Lower lobe of right lung (tissue), 2 donors: ENCODE data around the gene TTC31. TPM values are rescaled to one million over a fixed set of nuclear protein-coding genes. Genes with fewer than 3 reads are reported as not detected.

Source experiments
- ATAC-seq, 2 donors: fragments of 200-7000 bp; cut with Tn5 transposase; one replicate each; pipeline ENCODE4 v1.9.1; 2020 to 2022; ENCODE audit warnings: mild to moderate bottlenecking in 2 of 2, moderate library complexity in 2 of 2
- DNase-seq: peaks from one replicate; pipeline ENCODE4 v3.0.0-alpha.2; 2020
- H3K27ac ChIP-seq: fragments of 200-600 bp; one replicate; pipeline ENCODE4 v1.8.0; 2022
- H3K27me3 ChIP-seq: fragments of 200-600 bp; one replicate; pipeline ENCODE4 v1.8.0; 2022; ENCODE audit warnings: low read depth
- H3K36me3 ChIP-seq: fragments of 200-600 bp; one replicate; pipeline ENCODE4 v1.8.0; 2022; ENCODE audit warnings: mild to moderate bottlenecking
- H3K4me1 ChIP-seq: fragments of 200-600 bp; one replicate; pipeline ENCODE4 v1.8.0; 2022
- H3K4me3 ChIP-seq: fragments of 200-600 bp; one replicate; pipeline ENCODE4 v1.8.0; 2022; ENCODE audit warnings: mild to moderate bottlenecking
- H3K9me3 ChIP-seq: fragments of 200-600 bp; one replicate; pipeline ENCODE4 v1.8.0; 2022
- intact Hi-C: fragments of 100-400 bp; cut with DNase I; formaldehyde crosslinking; loops from one replicate; pipeline ENCODE4 v1.11.0; 2022
- total RNA-seq: library from RNA; stranded (reverse); fragmentation: NEBNext Ultra II Directional; extraction: Animal tissue kit (Norgen Biotek cat#: 25700); gene quantifications from one replicate; pipeline ENCODE4 v1.2.1, GENCODE V29; 2021
- TF ChIP-seq, protein P1 (sequence below): fragments of 200-600 bp; IDR thresholded peaks from one replicate; pipeline ENCODE4 v1.8.0; 2022; ENCODE audit warnings: antibody characterized with exemption, mild to moderate bottlenecking
- donor health status: DM: no; HTN: yes; CAD: no; lungs with severe emphysema.

Gene TTC31
- total RNA-seq, 1 donor from 2014 or later = 23.0 TPM

DNA sequence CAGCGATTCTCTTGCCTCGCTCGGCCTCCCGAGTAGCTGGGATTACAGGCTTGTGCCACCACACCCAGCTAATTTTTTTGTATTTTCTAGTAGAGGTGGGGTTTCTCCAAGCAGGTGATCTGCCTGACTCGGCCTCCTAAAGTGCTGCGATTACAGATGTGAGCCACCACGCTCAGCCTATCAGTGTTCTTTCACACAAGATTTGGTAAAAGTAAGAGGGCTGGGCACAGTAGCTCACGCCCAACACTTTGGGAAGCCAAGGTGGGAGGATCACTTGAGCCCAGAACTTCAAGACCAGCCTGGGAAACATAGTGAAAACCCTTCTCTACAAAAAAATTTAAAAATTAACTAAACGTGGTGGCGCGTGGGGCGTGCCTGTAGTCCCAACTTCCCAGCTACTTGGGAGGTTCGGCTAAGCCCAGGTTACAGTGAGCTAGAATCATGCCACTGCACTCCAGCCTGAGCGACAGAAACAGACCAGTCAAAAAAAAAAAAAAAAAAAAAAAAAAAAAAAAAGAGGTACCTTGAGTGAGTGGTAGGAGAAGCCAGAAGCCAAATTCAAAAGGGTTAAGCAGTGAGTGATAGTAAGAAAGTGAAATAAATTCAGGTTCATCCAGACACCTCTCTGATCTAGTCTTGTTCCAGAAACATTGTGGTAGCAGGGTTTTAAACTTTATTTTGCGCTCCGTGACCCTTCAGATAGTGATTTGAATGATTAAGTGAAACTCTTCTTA is 11.4 kb upstream of the TTC31 start:
- Histone ChIP-seq H3K4me1 (peaks cover 19% of the 10 kb centered on the region), H3K4me3 (peak overlapping the region; percentile 81), H3K36me3 (peaks cover 22% of the 10 kb centered on the region), H3K27ac (peak overlapping the region; percentile 88), H3K27me3 (no peaks in the 10 kb centered on the region), H3K9me3 (no peaks in the 10 kb centered on the region)
- ATAC-seq = no peak
- TF ChIP-seq, protein P1, sequence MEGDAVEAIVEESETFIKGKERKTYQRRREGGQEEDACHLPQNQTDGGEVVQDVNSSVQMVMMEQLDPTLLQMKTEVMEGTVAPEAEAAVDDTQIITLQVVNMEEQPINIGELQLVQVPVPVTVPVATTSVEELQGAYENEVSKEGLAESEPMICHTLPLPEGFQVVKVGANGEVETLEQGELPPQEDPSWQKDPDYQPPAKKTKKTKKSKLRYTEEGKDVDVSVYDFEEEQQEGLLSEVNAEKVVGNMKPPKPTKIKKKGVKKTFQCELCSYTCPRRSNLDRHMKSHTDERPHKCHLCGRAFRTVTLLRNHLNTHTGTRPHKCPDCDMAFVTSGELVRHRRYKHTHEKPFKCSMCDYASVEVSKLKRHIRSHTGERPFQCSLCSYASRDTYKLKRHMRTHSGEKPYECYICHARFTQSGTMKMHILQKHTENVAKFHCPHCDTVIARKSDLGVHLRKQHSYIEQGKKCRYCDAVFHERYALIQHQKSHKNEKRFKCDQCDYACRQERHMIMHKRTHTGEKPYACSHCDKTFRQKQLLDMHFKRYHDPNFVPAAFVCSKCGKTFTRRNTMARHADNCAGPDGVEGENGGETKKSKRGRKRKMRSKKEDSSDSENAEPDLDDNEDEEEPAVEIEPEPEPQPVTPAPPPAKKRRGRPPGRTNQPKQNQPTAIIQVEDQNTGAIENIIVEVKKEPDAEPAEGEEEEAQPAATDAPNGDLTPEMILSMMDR = no peak
- DNase-seq = no peak
- intact Hi-C loops = no loop called here

DNA sequence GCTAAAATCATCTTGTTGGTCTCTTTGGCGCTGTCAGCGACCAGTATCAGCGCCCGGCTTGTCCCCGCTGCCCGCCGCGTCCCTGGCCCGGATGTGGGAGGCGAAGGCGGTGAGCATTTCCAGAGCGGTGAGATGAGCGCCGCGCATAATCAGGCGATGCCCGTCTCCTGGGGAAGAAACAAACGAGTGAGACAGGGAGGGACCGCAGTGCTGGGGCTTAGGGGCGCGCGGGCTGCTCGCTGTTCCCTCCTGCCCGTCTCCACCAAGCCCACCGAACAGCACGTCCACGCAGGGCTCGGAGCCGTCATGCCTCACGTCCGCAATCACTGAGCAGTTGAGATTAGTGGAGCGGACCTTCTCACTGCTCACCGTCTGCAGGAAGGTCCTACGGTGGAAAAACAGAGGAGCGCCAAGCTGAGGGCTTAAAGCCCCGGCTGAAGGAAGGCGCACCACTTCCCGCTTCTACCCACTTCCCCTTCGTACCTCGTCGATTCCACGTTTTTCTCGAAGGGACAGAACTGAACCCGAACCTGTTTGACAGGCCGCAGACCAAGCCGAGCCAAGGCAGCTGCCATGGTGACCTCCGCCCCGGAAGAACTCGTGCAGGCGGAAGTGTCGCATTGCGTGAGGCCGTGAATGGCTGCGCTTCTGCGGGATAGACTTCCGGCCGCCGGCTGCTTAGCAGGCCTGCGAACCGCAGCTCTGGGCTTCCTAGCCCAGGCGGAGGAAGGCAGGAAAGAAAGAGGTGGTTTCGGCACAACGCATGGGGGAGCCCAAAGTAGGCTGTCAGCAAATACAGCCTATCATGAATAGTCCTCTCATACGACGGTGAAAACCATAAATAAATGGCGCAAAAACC is 10.6 kb upstream of the TTC31 start, which contains the start of gene MRPL53:
Gene MRPL53 (minus strand): TSS at position 595 of the 859 bp plus-strand sequence. CDS start 20 bp downstream, at position 575.
- TF ChIP-seq, protein P1 = no peak
- no peaks in the 10 kb centered on the region for H3K9me3 ChIP-seq
- H3K27me3 ChIP-seq = no peaks in the 10 kb centered on the region
- DNase-seq = peak; percentile 95
- peaks cover 24% of the 10 kb centered on the region for H3K36me3 ChIP-seq
- peak; percentile 96 to 98 for ATAC-seq
- H3K4me1 ChIP-seq = peaks cover 27% of the 10 kb centered on the region
- intact Hi-C loops = no loop called here
- peak within 1 kb of the TSS; percentile 88 for H3K27ac ChIP-seq
- peak within 1 kb of the TSS; percentile 81 for H3K4me3 ChIP-seq

DNA sequence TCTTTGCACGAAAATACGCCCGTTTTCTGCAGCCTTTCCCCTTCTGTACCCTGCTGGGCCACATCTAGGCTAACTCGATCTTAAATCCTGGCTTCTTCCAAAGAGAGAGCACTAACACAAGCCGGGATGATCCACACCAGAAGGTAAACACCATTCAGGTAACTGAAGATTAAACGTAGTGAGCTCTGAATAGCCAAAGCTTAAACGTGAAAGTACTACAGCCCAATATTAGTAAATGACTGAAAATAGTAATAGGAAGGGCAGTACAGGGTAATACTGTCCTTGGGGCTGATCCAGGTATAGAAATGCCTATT is 10.0 kb upstream of the TTC31 start:
- ATAC-seq (peak in 1 of 2 donors; percentile 3), DNase-seq (no peak)
- intact Hi-C loops = no loop called here
- Histone ChIP-seq H3K27ac (peak overlapping the region; percentile 88), H3K36me3 (peaks cover 30% of the 10 kb centered on the region), H3K9me3 (no peaks in the 10 kb centered on the region), H3K4me1 (peaks cover 29% of the 10 kb centered on the region), H3K27me3 (no peaks in the 10 kb centered on the region), H3K4me3 (peak overlapping the region; percentile 81)
- TF ChIP-seq, protein P1 = no peak

DNA sequence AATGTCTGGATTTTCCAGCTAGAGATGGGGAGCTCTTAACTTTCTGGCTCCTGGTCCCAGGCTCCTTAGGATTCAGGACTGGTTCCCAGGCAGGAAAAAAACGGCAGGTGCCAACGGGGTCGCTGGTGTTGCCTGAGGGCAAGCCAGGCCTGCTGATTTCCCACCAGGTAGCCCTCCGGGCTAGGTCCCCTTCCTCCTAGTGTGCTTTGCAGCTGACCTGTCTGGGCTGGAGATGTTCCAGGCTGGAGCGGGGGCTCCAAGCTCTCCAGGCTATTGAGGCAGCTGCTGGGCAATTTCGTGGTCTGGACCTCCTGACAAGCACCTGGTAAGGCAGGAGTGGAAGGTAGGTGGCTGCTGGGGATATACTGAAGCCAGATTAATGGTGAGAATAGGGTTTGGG is 8.4 kb upstream of the TTC31 start:
- DNase-seq = no peak
- Histone ChIP-seq H3K27ac (no peak overlapping the region), H3K4me1 (peaks cover 29% of the 10 kb centered on the region), H3K4me3 (no peak overlapping the region), H3K9me3 (no peaks in the 10 kb centered on the region), H3K36me3 (peaks cover 36% of the 10 kb centered on the region), H3K27me3 (no peaks in the 10 kb centered on the region)
- intact Hi-C loops = no loop called here
- TF ChIP-seq, protein P1 = no peak
- no peak for ATAC-seq

DNA sequence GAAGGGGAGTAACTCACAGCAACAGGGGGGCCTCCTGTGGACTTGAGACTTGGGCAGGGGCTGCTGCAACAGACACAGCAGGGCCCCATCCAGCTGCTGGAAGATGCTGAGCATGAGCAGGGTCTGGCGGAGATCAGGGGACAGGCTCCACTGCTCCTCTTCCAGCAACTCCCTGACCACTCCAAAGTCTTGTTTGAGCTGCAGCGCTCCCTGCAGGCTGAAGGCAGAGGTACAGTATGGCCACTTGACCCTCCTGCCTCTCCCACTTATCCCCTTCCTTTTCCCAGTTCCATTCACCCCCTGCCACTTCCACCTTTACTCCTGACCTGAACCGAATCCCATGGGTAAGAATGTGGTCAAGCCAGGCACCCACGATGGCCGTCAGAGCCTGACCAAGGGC is 8.0 kb upstream of the TTC31 start:
- Histone ChIP-seq H3K36me3 (peaks cover 38% of the 10 kb centered on the region), H3K4me1 (peaks cover 29% of the 10 kb centered on the region), H3K27ac (no peak overlapping the region), H3K27me3 (no peaks in the 10 kb centered on the region), H3K4me3 (no peak overlapping the region), H3K9me3 (no peaks in the 10 kb centered on the region)
- intact Hi-C loops = no loop called here
- DNase-seq (no peak), ATAC-seq (no peak)
- TF ChIP-seq, protein P1 = no peak
